Trophoblast cell (in vitro differentiated cells and primary cell): ENCODE data around the gene GRM8.

Experiments used
- DNase-seq, 2 donors: peaks; one replicate each; pipeline ENCODE4 v3.0.0-alpha.2; 2016
- H2AFZ ChIP-seq: 2 replicates; pipeline ENCODE4 v1.6.1; 2013; ENCODE audit warnings: low read length, moderate library complexity, mild to moderate bottlenecking; ENCODE audit not compliant: insufficient read depth, poor library complexity
- H2AK5ac ChIP-seq: 2 replicates; pipeline ENCODE4 v1.6.1; 2013; ENCODE audit warnings: mild to moderate bottlenecking, low read length
- H2BK120ac ChIP-seq: 2 replicates; pipeline ENCODE4 v1.6.1; 2013; ENCODE audit warnings: low read length, mild to moderate bottlenecking, moderate library complexity; ENCODE audit not compliant: insufficient read depth, poor library complexity
- H2BK12ac ChIP-seq: 2 replicates; pipeline ENCODE4 v1.6.1; 2013; ENCODE audit warnings: mild to moderate bottlenecking, low read length, moderate library complexity
- H2BK5ac ChIP-seq: 2 replicates; pipeline ENCODE4 v1.6.1; 2013; ENCODE audit warnings: low read length, low read depth, moderate library complexity, mild to moderate bottlenecking; ENCODE audit not compliant: poor library complexity
- H3K14ac ChIP-seq: 2 replicates; pipeline ENCODE4 v1.6.1; 2013; ENCODE audit warnings: mild to moderate bottlenecking, low read length
- H3K18ac ChIP-seq: 2 replicates; pipeline ENCODE4 v1.6.1; 2013; ENCODE audit warnings: mild to moderate bottlenecking, low read length
- H3K23ac ChIP-seq: 2 replicates; pipeline ENCODE4 v1.6.1; 2013; ENCODE audit warnings: low read length
- H3K27ac ChIP-seq: 2 replicates; pipeline ENCODE4 v1.5.1; 2013; ENCODE audit warnings: low read depth, mild to moderate bottlenecking, inconsistent platforms, low read length, moderate library complexity
- H3K27me3 ChIP-seq: 2 replicates; pipeline ENCODE4 v1.6.1; 2013; ENCODE audit warnings: inconsistent platforms, mild to moderate bottlenecking, low read length, moderate library complexity; ENCODE audit not compliant: insufficient read depth
- H3K36me3 ChIP-seq, 2 experiments: 1 replicate in 1 of 2; 2 replicates in 1 of 2; pipeline ENCODE4 v1.6.1; 2013; ENCODE audit warnings: low read length in 2 of 2, mild to moderate bottlenecking in 2 of 2, moderate library complexity in 1 of 2; ENCODE audit not compliant: insufficient read depth in 2 of 2, control insufficient read depth in 1 of 2
- H3K4ac ChIP-seq: 2 replicates; pipeline ENCODE4 v1.6.1; 2013; ENCODE audit warnings: low read depth, mild to moderate bottlenecking, low read length, moderate library complexity
- H3K4me1 ChIP-seq, 2 experiments: 1 replicate in 1 of 2; 2 replicates in 1 of 2; pipeline ENCODE4 v1.6.1; 2013; ENCODE audit warnings: low read length in 2 of 2, mild to moderate bottlenecking in 2 of 2, moderate library complexity in 1 of 2; ENCODE audit not compliant: insufficient read depth in 2 of 2, control insufficient read depth in 1 of 2
- H3K4me2 ChIP-seq: 2 replicates; pipeline ENCODE4 v1.6.1; 2013; ENCODE audit warnings: inconsistent platforms, mild to moderate bottlenecking, low read length, moderate library complexity
- H3K4me3 ChIP-seq: 2 replicates; pipeline ENCODE4 v1.5.1; 2013; ENCODE audit warnings: mild to moderate bottlenecking, low read depth, low read length, inconsistent platforms
- H3K79me1 ChIP-seq: one replicate; pipeline ENCODE4 v1.6.1; 2013; ENCODE audit warnings: low read length
- H3K79me2 ChIP-seq: 2 replicates; pipeline ENCODE4 v1.6.1; 2013; ENCODE audit warnings: low read length, mild to moderate bottlenecking; ENCODE audit not compliant: control insufficient read depth, insufficient read depth, poor library complexity
- H3K9ac ChIP-seq: 2 replicates; pipeline ENCODE4 v1.6.1; 2013; ENCODE audit warnings: mild to moderate bottlenecking, low read length
- H3K9me3 ChIP-seq: 2 replicates; pipeline ENCODE4 v1.6.1; 2013; ENCODE audit warnings: low read depth, mild to moderate bottlenecking, control low read depth, inconsistent platforms, low read length; ENCODE audit not compliant: insufficient read depth
- H4K12ac ChIP-seq: 2 replicates; pipeline ENCODE4 v1.6.1; 2013; ENCODE audit warnings: low read depth, mild to moderate bottlenecking, low read length, moderate library complexity
- H4K8ac ChIP-seq: 2 replicates; pipeline ENCODE4 v1.6.1; 2013; ENCODE audit warnings: low read depth, mild to moderate bottlenecking, low read length, moderate library complexity
- H4K91ac ChIP-seq: one replicate; pipeline ENCODE4 v1.6.1; 2013; ENCODE audit warnings: low read depth, mild to moderate bottlenecking, low read length, moderate library complexity
- WGBS: extraction: QIAGEN DNeasy Blood & Tissue Kit; methylation state at CpG from one replicate; pipeline ENCODE4 v1.1.7; 2013; ENCODE audit warnings: missing lambda C conversion rate; ENCODE audit not compliant: insufficient read length, insufficient coverage; ENCODE audit errors: extremely low coverage; 5-methylcytosine and 5-hydroxymethylcytosine counted together

The GRM8 gene

DNA sequence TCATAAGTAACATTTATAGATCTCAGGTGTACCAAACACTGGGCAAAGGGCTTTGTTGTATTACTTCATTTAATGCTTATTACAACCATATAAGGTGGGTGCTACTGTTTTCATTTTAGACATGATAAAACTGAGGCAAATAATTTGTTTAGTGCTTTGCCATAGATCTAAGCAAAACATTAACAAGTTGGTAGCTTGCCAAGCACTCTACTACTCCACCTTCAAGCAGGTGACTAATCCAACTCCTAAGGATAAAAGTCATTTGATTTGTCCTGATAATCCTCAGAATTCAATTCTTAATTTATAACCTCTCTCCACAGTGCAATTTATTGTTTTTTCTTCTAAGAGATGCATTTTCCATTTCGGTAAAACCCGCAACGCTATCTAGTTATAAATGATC, 646.4 kb downstream of the GRM8 start:
- H3K18ac ChIP-seq, result no peak overlapping the region
- H3K27ac ChIP-seq, result no peak overlapping the region
- WGBS, result no CpG with 5 or more reads among the region's 3 CpGs
- H2AFZ ChIP-seq, result no peak overlapping the region
- H3K79me1 ChIP-seq, result no peaks in the 10 kb centered on the region
- DNase-seq, result no peak
- no peak overlapping the region for H3K4ac ChIP-seq
- no peak overlapping the region for H3K4me3 ChIP-seq
- H3K4me2 ChIP-seq, result no peak overlapping the region
- H2BK12ac ChIP-seq, result no peak overlapping the region
- H3K9me3 ChIP-seq, result no peaks in the 10 kb centered on the region
- no peaks in the 10 kb centered on the region for H3K79me2 ChIP-seq
- no peaks in the 10 kb centered on the region for H3K27me3 ChIP-seq
- no peak overlapping the region for H2AK5ac ChIP-seq
- no peak overlapping the region for H2BK120ac ChIP-seq
- H2BK5ac ChIP-seq, result no peak overlapping the region
- no peak overlapping the region for H4K12ac ChIP-seq
- no peak overlapping the region for H4K91ac ChIP-seq
- no peak overlapping the region for H3K14ac ChIP-seq
- H3K36me3 ChIP-seq, result no peaks in the 10 kb centered on the region
- H3K23ac ChIP-seq, result no peak overlapping the region
- H4K8ac ChIP-seq, result no peak overlapping the region
- H3K9ac ChIP-seq, result no peak overlapping the region
- no peaks in the 10 kb centered on the region for H3K4me1 ChIP-seq

DNA sequence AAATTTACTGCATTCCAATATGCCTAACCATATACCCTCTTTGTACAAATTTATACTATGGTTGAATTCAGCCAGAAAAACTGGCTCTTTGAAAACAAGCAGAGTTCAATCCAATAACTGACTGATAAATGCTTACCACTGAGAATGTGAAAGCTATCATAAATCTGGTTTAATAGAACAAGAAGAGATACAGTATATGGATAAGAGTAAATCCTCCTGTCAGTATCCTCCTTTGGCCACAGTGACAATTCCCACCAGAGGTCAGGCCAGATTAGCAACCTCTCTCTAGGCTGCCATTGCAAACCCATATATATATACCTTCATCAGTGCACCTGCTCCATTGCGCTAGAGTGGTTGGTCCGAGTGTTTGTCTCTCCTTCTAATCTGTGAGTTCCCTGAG, 647.2 kb downstream of the GRM8 start:
- no peak overlapping the region for H3K4ac ChIP-seq
- H4K8ac ChIP-seq, result no peak overlapping the region
- H3K79me2 ChIP-seq, result no peaks in the 10 kb centered on the region
- H3K9ac ChIP-seq, result no peak overlapping the region
- no peak overlapping the region for H2BK120ac ChIP-seq
- no peaks in the 10 kb centered on the region for H3K27me3 ChIP-seq
- no peak overlapping the region for H3K4me3 ChIP-seq
- no peak overlapping the region for H3K27ac ChIP-seq
- H2BK5ac ChIP-seq, result no peak overlapping the region
- no peak overlapping the region for H2AFZ ChIP-seq
- no peak for DNase-seq
- H4K91ac ChIP-seq, result no peak overlapping the region
- no peaks in the 10 kb centered on the region for H3K36me3 ChIP-seq
- H3K4me1 ChIP-seq, result no peaks in the 10 kb centered on the region
- no CpG with 5 or more reads among the region's 2 CpGs for WGBS
- no peak overlapping the region for H2BK12ac ChIP-seq
- no peak overlapping the region for H2AK5ac ChIP-seq
- H3K9me3 ChIP-seq, result no peaks in the 10 kb centered on the region
- H3K4me2 ChIP-seq, result no peak overlapping the region
- no peak overlapping the region for H3K23ac ChIP-seq
- no peak overlapping the region for H3K18ac ChIP-seq
- no peak overlapping the region for H4K12ac ChIP-seq
- H3K14ac ChIP-seq, result no peak overlapping the region
- no peaks in the 10 kb centered on the region for H3K79me1 ChIP-seq

DNA sequence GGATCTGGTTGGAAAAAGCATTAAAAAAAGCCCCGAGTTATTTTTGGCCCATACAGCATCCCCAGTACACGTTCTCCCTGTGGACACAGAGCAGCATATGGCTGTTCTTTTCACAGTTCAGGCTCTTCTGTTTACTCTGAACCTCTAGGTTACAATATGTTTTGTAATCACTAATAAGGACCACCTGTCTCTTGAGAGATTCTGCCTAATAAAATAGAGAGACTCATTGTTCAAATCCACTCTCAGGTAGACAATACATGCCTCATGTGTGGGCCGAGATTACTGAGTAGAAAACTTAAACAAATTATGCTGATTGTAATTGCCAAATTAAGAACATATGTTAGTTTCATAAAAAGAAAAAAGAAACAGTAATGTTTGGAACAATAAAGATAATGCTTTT, 647.7 kb downstream of the GRM8 start:
- Histone ChIP-seq H2BK12ac (no peak overlapping the region), H3K79me2 (no peaks in the 10 kb centered on the region), H3K4ac (no peak overlapping the region), H3K27me3 (no peaks in the 10 kb centered on the region), H4K12ac (no peak overlapping the region), H3K9ac (no peak overlapping the region), H2AK5ac (no peak overlapping the region), H2BK120ac (no peak overlapping the region), H3K36me3 (no peaks in the 10 kb centered on the region), H3K4me3 (no peak overlapping the region), H3K14ac (no peak overlapping the region), H3K4me1 (no peaks in the 10 kb centered on the region), H3K4me2 (no peak overlapping the region), H3K27ac (no peak overlapping the region), H4K91ac (no peak overlapping the region), H3K23ac (no peak overlapping the region), H3K79me1 (no peaks in the 10 kb centered on the region), H2BK5ac (no peak overlapping the region), H3K18ac (no peak overlapping the region), H4K8ac (no peak overlapping the region), H2AFZ (no peak overlapping the region), H3K9me3 (no peaks in the 10 kb centered on the region)
- no CpG with 5 or more reads among the region's 3 CpGs for WGBS
- no peak for DNase-seq

DNA sequence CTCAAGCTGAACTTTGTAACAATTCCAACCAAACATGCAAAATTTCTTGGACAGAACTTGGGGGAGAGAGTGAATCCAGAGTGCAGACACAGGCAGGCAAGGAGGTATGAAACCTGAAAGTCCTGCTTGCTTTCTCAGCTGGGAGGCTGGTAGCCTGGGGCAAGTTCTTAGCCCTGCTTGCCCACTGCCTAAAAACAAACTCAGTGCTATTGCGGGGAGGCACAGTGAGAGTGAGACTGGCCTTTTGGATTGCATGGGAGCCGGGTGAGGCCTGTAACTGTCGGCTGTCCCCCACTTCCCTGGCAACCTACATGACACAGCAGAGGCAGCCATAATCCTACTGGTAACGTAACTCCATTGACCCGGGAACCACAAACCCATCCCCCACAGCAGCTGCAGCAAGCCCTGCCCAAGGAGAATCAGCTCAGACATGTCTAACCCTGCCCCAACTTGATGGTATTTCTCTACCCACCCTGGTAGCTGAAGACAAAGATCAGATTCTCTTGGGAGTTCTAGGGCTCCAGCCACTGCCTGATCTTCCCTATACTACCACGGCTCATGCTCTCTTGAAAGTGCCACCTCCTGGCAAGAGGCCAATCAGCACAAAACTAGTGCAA, 663.6 kb downstream of the GRM8 start:
- H3K9me3 ChIP-seq, result peaks cover 4% of the 10 kb centered on the region
- no peaks in the 10 kb centered on the region for H3K36me3 ChIP-seq
- H3K27ac ChIP-seq, result peak overlapping the region; percentile 72
- peak; percentile 72 to 78 for DNase-seq
- H2BK120ac ChIP-seq, result peak overlapping the region; percentile 63
- H3K4me1 ChIP-seq, result peaks cover 5 to 6% of the 10 kb centered on the region in 2 experiments
- no peak overlapping the region for H3K23ac ChIP-seq
- H2AFZ ChIP-seq, result peak overlapping the region; percentile 52
- no peak overlapping the region for H3K4me3 ChIP-seq
- no peak overlapping the region for H4K12ac ChIP-seq
- H3K79me2 ChIP-seq, result no peaks in the 10 kb centered on the region
- peak overlapping the region; percentile 10 for H3K4ac ChIP-seq
- no CpG with 5 or more reads among the region's 6 CpGs for WGBS
- H2BK12ac ChIP-seq, result peak overlapping the region; percentile 76
- no peak overlapping the region for H3K9ac ChIP-seq
- no peak overlapping the region for H2AK5ac ChIP-seq
- H2BK5ac ChIP-seq, result peak overlapping the region; percentile 77
- H3K79me1 ChIP-seq, result peaks cover 4% of the 10 kb centered on the region
- H3K18ac ChIP-seq, result peak overlapping the region; percentile 61
- peak overlapping the region; percentile 73 for H4K91ac ChIP-seq
- peak overlapping the region; percentile 21 for H3K4me2 ChIP-seq
- no peaks in the 10 kb centered on the region for H3K27me3 ChIP-seq
- H4K8ac ChIP-seq, result peak overlapping the region; percentile 30
- H3K14ac ChIP-seq, result peak overlapping the region; percentile 4
